NCI-H510A treated with DMSO at 0.1 percent for 48 hours (cell line): ENCODE measurements around the gene HOXC6.
"Not testable (repeated sequence)": the region's sequence is repeated elsewhere in the genome, so short reads cannot be mapped to it uniquely, and the experiment has no call there.

ENCODE experiments used
- DNase-seq: peaks from one replicate; lab custom pipeline; 2025; lab: John Stamatoyannopoulos, UW

Gene HOXC6

DNA sequence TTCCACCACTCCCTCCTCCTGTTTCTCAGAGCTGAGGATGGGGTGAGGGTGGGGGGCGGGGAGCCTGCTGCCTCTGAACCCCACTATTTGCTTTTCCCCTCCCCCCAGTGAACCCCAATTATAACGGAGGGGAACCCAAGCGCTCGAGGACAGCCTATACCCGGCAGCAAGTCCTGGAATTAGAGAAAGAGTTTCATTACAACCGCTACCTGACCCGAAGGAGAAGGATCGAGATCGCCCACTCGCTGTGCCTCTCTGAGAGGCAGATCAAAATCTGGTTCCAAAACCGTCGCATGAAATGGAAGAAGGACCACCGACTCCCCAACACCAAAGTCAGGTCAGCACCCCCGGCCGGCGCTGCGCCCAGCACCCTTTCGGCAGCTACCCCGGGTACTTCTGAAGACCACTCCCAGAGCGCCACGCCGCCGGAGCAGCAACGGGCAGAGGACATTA lies 26.5 kb downstream of the HOXC6 start:
- DNase-seq: no peak

DNA sequence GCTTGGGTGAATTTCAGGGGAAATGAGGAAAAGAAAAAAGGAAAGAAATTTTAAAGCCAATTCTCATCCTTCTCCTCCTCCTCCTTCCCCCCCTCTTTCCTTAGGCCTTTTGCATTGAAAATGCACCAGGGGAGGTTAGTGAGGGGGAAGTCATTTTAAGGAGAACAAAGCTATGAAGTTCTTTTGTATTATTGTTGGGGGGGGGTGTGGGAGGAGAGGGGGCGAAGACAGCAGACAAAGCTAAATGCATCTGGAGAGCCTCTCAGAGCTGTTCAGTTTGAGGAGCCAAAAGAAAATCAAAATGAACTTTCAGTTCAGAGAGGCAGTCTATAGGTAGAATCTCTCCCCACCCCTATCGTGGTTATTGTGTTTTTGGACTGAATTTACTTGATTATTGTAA lies 27.3 kb downstream of the HOXC6 start:
- DNase-seq: no peak

DNA sequence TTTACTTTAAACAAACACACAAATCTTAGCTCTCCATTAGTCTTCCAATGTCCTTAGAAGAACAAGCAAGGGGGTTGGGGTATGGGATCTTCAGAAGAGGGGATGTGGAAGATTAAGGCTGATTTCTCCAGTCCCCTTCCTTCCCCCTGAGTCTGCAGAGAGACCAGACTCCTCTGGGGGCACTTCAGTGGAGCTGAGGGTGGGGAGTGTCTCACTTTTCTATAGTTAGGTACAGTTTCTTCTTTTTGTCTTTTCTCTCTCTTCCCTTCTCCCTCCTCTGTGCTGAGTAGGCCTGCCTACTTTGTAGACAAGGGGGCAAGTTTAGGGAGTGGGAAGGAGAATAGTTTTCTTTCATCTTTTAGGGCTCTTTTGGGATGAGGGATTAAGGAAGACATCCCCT lies 27.9 kb downstream of the HOXC6 start:
- DNase-seq: no peak

DNA sequence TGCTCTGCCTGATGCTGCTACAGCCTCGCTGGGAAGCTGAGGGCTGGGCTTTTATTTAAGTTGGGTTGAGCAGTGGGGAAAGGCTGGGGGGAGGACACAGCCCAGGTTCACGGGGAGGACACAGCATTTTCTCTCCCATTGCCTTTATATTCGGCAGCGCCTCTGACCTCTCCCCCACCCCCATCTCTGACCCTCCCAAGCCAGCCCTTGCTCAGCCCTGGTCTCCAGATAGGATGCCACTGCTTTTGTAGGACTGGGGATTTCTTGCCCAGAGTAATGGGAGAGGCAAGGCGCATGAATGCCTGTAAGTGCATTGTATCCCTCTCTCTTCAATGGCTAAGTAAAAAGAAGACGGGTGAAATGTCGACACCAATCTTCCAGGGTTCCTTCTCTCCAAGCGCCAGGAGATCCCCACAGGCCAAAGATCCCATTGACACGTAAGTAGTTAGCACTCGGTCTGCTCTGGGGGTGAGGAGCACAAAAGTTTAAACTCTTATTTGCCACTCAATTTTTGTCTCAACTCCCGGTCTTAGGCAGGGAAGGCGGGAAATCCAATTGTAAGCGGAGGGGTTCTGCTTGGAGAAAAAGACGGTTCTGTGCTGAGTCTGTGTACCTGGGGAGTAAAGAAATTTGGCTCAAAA lies 30.0 kb downstream of the HOXC6 start:
- no peak for DNase-seq

DNA sequence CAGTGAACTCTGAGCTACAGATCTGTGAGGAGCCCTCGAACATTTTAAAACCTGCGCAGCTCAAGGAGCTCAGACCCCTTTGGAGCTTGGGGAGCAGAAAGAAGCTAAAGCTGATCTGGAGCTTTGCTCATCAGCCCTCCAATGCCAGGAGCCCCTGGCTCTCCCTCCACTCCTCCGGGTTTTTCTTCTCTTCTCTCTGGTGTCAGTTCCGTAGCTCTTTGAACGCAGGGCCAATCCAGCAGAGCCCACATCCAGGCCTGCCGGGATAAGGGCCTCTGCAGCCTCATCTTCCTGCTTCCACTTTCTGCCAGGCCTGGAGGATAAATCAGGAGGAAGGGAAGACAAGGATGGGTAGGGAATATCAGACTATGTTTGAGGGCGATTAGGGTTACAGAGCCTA lies 31.4 kb downstream of the HOXC6 start:
- DNase-seq: no peak

DNA sequence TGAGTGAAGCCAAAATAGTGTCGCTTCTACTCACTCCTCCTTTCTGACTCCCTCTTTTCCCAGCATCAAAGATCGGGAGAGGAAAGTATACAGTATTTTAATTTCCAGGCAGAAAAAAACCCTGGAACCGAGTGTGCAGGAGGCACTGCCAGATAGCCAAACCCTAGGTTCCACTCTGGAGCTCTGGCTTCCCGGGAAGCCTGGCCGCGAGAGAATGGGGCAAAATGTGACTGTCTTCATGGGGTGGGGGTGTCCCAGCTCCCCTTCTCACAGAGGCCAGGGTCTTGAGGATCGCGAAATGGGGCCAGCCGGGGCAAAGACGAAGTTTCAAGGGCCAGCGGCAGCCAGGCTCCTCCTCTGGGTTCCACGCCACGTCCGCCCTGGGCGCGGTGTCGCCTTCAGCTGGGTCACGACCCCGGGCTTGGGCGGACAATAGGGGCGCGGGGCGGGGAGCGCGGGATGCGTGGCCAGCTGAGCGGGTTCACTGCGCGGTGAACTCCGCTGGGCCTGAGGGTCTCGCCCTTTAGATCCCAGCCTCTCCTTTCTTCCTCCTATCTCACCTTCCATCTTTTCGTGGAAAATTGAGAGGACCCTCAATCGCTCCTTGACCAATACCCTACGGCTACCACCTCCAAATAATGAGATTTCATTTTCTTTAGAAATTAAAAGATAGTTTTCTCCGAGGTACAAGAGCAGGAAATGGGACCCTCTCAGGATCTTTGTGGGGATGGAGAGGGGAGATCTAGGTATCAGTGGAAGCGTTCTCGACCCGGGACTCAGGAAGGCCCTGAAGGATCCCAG lies 32.1 kb downstream of the HOXC6 start:
- no peak for DNase-seq

DNA sequence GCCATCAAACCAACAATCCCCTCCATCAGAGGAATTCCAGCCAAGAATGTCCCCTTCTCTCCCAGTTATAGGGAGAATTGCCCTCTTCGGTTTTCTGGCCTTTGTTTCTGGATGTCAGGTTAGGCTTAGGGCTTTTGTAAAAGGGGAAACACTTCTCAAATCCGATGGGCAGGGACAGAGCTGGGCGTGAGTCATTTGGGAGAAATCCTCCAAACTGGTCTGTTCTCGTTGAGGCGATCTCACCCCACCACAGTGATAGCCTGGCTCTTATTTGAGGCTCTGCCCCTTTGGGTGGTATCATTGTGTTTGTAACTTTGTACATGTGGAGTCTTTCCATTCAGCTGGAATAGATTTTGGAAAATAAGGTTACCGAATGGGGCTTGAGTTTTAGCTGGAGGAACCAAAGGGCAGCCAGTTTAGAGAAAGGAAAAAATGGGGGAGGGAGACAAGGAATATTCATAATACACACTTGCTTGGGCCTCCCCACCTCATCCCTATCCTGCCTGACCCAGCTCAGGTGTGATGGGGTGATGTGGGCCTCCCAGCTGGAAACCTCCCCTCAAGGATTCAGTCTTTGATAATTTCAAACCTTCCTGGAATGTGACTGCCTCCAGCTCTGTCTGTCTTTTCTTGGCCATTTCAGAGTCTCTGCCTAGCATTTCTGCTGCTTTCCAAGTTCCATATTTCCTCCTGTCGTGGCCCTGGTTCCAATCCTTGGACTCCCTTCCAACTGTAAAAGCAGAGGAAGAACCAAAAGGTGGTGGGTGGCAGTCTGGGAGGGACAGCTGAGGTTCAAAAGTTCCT lies 32.9 kb downstream of the HOXC6 start:
- no peak for DNase-seq

DNA sequence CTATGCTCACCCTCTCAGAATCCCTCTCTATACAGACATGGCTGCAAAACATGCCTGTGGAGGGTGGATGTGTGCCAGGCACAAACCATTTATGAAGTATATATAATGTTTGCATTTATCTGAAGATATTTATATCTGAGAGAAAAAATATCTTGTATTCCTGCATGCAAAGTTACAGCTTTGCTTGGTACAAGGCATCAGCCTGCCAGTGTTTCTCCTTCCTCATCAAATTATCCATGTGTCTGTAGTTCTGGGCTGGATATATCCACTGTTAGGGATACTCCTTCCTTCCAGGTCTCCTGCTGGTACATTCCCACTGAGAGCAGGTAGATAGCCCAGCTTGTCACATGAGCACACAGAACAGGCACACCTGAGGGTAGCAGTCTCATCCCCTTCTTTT lies 37.4 kb downstream of the HOXC6 start:
- DNase-seq: no peak

DNA sequence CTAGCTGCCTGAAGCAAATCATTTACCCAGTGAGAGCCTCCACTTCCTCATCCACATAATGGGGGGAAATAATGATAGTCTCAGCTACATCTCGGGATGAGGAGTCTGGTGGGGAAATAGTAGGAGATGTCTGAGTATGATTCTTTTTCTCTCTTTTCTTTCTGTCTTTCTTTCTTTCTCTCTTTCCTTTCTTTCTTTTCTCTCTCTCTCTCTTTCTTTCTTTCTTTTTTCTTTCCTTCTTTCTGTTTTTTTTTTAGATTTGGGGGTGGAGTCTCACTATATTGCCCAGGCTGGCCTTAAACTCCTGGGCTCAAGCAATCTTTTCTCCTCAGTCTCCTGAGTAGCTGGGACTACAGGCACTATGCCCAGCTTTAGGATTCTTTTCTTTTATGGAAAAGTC lies 38.2 kb downstream of the HOXC6 start:
- DNase-seq: no peak

DNA sequence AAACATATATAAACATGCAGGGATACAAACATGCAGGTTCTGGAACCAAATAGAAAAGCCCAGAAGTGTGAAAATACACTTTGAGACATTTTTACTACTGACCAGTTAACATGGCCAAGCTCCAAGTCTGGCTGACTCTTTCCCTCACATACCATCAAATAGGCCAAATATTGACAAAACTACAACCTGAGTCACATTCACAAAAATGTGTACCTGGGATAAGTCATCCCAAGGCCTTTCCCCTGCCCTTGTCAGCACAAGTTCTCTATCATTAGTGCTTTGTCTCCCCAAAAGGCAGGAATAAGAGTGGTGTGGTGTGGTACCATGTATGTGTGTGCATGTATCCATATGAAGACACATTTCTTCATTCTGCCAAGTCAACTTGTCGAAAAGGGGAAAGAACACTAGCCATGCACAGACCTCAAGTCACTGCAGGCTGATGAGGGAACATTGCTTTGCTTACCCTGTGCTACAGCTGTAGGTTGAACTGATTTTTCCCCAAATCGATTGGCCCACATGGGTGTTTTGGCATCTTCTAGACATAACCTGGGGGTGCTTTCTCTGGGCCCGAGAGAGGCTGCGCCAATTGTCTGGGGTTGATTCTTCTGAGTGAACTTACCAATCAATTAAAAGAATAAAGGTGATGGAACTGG lies 40.3 kb downstream of the HOXC6 start:
- DNase-seq: no peak

DNA sequence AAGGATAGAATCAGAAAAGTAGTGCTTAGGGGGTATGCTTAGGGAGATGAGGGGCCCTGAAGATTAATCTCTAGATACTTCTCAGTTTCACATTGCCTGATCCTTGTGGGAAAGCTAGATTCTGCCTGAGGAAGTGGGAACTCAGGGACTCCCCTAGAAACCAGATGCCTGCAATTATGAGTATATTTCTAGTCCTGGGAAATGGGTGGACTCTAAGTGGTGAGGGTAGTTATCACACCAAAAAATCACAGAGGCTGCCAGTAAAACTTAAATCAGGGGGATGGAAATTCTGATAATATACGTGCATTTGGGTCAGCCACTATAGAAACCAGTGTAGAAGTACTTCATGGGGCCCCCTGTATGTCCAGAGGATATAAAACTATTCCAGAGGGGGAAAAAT lies 43.7 kb downstream of the HOXC6 start:
- no peak for DNase-seq

DNA sequence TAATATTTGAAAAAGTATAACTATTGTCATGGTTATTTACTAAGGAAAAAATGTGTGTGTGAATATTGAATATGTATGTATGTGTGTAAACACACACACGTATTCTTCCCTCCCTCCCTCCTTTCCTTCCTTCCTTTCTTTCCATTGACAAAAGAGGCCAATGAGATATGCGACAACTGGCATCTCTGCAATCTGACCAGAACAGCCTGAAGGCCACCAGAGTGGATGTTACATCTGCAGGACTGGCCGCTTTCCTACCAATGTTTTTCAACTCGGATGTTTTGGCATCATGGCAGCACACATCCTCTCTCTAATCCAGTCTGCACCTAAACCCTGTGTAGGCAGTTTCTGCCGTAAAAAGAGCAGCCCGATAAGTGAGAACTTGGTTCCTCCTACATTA lies 46.1 kb downstream of the HOXC6 start:
- no peak for DNase-seq

DNA sequence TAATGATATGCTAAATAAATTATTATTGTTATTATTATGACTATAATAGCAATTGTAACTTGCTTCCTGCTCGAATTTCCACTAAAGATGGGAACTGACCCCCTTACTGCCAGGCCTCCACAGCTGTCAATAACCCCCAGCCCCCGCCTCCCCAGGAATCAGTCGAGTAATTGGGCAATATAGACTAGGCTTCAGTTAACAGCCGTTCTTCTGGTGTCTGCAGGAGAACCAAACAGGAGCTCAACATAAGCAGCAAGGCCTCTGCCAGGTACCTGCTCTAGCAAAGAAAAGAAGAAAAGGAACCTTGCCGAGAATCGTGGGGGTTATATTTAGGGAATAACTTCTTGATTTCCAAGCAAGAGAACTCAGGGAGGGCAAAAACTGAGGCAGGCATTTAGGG lies 47.2 kb downstream of the HOXC6 start:
- DNase-seq: no peak

DNA sequence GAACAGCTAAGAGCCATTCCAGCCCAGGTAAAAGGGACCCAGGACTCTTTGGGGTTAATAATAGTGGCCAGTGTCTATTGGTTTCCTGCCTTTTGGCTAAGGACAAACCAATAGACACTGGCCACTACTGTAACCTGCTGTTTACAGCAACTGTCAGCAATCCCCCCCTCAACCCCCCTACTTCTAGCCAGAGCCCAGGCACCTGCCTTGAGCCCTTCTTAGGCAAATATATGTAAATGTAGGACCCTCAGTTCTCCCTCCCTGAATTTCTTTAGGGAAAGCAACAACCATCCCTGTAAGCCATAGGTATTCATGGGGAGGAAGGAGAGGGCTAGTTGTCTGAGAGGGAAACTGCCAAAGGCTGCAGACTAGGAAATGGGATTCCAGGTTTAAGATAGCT lies 47.7 kb downstream of the HOXC6 start:
- DNase-seq: no peak

DNA sequence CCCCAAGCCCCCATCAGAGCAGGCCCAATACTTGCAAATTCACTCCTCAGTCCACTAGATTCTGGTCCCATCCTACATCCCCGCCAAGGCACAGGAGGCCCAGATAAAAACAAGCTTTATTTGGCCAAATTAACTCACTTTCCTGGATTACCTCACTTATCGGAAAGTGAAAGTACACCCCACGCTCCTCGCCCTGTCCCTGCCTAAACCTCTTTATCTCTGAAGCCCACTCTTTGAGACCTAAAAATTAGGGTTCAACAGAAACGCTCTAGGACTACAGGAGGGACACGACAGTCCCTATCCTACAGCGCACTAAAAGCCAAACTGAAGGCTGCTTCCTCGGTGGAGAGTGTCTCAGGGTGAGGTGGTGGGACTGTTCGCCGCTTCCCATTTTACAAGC lies 49.6 kb downstream of the HOXC6 start:
- DNase-seq: not testable (repeated sequence)

DNA sequence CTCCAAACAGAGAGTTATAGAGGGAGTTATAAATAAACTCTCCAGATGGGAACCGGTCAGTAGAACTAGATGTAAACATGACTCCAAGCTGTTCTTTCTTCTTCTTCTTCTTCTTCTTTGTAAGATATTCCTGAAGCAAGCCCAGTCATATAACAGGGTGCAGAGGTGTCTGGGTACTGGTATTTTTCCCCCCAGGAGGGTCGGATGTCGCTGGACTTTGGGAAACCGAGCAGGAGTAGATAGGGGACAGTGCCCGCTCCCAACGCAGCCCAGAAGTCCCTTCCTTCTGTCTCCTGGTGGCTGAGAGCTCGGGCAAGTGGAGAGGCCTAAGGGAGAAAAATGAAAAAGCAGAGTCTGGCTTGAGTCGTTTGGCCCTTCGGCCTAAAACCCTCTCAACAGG lies 50.9 kb downstream of the HOXC6 start:
- DNase-seq: not testable (repeated sequence)
